Epithelial cell of prostate (primary cell): ENCODE results near the gene MAP3K12.
"Not testable (repeated sequence)": the region's sequence is repeated elsewhere in the genome, so short reads cannot be mapped to it uniquely, and the experiment has no call there.

Source experiments
- DNase-seq: peaks from one replicate; pipeline ENCODE4 v3.0.0-alpha.2; 2011; ENCODE audit warnings: low read depth, low spot score
- H3K27ac ChIP-seq: fragments of 450-650 bp; 2 replicates; pipeline ENCODE4 v1.5.1; 2017; ENCODE audit warnings: mild to moderate bottlenecking

The MAP3K12 gene, protein sequence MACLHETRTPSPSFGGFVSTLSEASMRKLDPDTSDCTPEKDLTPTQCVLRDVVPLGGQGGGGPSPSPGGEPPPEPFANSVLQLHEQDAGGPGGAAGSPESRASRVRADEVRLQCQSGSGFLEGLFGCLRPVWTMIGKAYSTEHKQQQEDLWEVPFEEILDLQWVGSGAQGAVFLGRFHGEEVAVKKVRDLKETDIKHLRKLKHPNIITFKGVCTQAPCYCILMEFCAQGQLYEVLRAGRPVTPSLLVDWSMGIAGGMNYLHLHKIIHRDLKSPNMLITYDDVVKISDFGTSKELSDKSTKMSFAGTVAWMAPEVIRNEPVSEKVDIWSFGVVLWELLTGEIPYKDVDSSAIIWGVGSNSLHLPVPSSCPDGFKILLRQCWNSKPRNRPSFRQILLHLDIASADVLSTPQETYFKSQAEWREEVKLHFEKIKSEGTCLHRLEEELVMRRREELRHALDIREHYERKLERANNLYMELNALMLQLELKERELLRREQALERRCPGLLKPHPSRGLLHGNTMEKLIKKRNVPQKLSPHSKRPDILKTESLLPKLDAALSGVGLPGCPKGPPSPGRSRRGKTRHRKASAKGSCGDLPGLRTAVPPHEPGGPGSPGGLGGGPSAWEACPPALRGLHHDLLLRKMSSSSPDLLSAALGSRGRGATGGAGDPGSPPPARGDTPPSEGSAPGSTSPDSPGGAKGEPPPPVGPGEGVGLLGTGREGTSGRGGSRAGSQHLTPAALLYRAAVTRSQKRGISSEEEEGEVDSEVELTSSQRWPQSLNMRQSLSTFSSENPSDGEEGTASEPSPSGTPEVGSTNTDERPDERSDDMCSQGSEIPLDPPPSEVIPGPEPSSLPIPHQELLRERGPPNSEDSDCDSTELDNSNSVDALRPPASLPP

DNA sequence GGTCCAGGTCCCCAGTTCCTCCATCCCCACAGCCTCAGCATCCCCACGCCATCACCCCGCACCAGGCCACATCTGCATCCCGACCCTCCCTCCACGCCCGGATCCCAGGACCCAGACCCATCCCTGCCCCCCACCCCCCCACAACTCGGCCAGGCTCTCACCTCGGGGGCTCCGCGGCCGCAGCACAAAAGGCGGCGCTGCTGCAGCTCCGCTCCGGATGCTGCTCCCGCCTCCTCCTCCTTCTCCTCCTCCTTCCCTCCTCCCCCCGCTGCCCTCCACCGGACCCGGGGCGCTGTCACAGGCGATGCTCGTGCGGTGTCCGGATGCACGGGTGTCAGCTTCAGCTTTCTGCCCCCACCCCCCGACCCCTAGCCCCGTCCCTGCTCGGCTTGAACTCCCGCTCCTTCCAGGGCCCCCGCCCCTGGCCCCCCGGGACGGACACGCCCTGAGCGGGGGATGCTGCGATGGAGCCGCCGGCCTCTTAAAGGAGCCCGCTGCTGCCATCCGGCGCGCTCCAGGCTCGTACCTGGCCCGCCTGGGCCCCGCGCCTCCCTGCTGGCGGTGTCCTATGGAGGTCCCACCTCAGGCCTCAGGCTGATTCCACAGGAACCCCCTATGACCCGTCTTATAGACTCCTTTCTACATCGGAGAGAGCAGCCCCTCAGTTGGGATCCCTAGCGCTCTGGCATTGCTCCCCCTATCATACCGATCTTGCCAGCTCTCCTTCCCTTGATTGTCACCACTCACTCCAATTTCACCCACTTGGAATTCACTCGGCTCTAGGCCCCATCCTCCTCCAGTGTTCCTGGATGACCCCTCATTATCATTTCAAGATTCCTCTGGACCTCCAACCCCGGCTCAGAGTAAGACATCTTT, at the start of gene MAP3K12:
Gene MAP3K12 (minus strand): TSS at position 193 of the 876 bp plus-strand sequence. CDS start 12,067 bp downstream, outside the sequence.
- DNase-seq = no peak
- H3K27ac ChIP-seq = peak within 1 kb of the TSS; percentile 93

DNA sequence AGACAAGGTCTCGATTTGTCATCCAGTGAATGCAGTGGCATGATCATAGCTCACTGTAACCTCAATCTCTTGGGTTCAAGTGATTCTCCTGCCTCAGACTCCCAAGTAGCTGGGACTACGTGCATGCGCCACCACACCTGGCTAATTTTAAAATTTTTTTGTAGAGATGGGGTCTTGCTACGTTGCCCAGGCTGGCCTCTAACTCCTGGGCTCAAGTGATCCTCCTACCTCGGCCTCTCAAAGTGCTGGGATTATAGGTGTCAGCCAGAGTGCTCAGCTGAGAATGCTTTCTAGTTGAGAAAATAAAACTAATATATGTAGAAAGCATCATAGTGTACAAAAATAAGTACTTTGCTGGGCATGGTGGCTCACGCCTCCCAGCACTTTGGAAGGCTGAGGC, 49.1 kb upstream of the MAP3K12 start:
- DNase-seq = not testable (repeated sequence)

DNA sequence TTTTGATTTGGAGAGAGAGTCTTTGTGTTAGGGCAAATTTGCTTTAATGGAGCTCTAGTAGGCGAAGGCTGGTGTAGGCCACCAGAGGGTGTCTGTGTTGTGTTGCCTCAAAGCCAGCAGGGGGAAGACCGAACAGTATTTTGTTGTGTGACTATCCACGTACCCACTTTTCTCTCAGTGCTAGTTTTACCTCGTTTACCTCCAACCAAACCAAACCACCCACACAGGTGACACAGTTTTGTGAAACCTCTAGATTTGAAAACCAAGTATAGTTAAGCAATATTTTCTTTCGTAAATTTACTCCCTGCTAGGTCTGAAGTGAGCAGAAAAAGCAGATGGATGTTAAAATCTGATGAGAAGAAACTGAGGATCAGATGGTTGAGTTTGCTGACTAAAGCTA, 44.3 kb upstream of the MAP3K12 start:
- peak overlapping the region; percentile 16 for H3K27ac ChIP-seq
- no peak for DNase-seq

More for the DNA sequence above, 49.1 kb upstream of the MAP3K12 start:
- H3K27ac ChIP-seq = not testable (repeated sequence)

DNA sequence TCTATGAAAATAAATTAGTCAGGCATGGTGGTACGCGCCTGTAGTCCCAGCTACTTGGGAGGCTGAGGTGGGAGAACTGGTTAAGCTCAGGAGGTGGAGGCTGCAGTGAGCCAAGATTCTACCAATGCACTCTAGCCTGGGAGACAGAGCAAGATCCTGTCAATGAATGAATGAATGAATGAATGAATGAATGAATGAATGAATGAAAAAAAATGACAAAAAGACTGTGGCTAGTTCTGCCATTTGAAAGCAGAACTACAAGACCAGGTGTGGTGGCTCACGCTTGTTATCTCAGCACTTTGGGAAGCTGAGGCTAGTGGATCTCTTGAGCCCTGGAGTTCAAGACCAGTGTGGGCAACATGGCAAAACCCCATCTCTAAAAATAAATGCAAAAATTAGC, 40.3 kb upstream of the MAP3K12 start:
- H3K27ac ChIP-seq = no peak overlapping the region
- DNase-seq = no peak

DNA sequence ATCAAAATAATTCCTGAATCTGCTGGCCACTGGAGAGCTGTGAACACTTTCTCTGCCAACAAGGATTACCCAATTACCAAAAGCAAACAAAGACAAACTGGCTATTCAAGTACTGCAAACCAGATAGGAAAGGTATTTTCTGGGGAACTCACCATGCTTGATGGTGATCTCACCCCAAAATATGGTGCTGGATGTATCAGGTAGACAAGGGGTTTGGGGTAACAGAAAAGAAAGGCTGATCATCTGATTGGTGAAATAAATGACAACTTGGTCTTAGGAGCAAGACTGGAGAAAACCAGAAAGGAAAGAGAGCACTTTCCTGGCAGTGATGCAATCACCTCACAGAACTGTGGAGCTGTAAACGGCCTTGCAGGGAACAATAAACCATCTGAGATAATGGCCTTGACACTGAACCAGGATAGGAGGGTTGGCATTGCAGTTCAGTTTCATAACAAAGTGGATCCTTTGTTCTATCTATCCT, 39.0 kb upstream of the MAP3K12 start:
- DNase-seq = no peak

DNA sequence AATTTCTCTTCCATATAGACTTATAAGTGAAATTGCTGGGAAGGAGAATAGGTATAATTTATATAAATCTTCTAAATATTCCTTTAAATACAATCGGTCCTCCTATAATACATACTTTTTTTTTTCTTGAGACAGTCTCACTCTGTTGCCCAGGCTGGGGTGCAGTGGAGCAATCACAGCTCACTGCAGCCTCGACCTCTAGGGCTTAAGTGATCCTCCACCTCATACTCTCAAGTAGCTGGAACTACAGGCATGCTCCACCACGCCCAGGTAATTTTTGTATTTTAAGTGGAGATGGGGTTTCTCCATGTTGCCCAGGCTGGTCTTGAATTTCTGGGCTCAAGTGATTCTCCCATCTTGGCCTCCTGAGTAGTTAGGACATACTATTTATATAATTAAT, 37.7 kb upstream of the MAP3K12 start:
- DNase-seq = no peak
- no peak overlapping the region for H3K27ac ChIP-seq

More for the DNA sequence above, 39.0 kb upstream of the MAP3K12 start:
- H3K27ac ChIP-seq = peak overlapping the region; percentile 63

DNA sequence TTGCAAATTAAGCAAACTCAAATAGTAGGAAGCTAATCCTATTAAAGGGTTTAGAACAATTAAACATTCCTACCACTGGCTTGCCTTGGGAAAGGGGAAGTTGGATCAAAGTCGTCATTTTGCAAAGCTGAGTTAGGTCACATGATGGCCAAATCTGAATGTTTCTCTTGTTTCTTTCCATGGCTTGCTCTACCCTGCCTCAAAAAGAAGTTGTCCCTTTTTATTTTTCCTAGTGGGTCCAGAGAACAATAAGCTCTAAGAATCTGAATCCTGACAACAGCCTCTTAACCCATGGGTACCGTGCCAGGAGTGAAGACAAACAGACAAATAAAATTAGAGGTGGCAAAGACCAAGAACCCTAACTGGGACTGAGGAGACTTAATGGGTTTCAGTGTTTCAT, 34.2 kb upstream of the MAP3K12 start:
- no peak for DNase-seq
- no peak overlapping the region for H3K27ac ChIP-seq

DNA sequence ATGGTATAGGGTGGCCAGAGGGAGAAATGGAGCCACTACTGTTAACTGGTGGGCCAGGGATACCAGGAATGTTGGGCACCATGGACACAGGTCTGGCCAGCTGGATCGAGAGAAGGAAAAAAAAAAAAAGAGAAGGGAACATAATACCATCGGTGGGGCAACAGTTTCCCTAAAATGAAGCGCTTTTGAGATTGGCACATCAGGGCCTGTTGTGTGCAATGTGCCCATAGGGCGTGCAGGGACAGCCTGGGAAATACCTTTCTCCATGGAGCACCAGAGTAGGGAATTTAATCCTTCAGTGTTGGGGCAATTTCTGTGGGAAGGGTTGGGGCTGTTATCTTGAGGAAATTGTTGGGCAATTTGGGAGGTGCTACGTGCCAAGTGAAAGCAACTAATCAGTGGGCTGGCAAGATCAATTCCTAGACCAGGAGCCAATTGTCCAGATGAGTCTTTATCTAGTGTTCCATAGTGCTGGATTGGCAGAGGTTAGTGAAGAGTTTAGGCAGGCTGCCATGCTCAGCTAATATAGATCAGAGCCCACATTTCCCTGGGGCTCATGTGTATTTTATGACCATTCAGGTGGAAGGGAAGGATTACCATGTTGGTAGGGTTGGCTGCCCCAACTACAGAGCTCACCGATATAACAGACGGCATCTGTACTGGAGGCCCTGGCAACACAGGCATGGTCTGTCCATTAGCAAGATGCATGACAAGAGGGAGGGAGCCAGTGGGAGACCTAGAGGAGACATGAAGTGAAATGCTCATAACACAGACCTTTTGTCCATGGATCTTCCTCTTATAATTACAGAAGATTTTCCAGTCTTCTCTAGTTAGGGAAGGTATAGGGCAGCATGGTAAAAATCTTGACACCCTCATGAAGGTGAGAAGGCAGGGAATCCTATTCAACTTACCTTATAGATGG, 33.5 kb upstream of the MAP3K12 start:
- H3K27ac ChIP-seq = no peak overlapping the region

DNA sequence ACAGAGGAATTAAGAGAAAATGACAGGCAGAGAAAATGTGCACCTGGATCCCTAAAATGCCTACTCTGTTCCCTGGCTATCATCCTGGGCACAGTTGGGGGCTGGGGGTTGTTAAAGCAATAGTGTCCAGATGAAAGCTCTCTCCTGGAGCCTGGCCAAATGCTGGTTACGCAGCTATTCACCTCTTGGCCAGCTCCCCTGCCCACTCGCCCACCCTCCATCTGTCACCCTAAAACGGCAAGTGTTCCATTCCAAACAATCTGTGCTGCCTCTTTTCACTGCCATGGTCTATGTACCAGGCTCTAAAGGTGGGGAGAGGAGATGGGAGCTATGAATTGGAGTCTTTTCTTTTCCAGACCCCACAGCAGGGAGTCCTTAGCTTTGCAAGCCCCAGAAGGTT, 32.8 kb upstream of the MAP3K12 start:
- no peak for DNase-seq
- H3K27ac ChIP-seq = no peak overlapping the region

More for the DNA sequence above, 33.5 kb upstream of the MAP3K12 start:
- DNase-seq = no peak

DNA sequence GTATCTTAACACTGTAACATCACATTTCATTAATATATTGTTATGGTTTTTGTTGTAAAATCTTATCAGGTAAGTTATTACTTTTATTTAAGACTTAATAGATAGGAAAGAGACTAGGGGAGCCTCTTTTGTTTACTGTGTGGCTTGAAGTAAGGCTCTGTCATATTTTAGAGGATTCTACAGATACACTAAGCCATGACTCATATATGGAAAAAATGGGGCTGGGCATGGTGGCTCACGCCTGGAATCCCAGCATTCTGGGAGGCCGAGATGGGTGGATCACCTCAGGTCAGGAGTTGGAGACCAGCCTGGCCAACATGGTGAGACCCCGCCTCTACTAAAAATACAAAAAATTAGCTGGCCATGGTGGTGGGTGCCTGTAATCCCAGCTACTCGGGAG, 31.7 kb upstream of the MAP3K12 start:
- H3K27ac ChIP-seq = peak overlapping the region; percentile 48
- no peak for DNase-seq

DNA sequence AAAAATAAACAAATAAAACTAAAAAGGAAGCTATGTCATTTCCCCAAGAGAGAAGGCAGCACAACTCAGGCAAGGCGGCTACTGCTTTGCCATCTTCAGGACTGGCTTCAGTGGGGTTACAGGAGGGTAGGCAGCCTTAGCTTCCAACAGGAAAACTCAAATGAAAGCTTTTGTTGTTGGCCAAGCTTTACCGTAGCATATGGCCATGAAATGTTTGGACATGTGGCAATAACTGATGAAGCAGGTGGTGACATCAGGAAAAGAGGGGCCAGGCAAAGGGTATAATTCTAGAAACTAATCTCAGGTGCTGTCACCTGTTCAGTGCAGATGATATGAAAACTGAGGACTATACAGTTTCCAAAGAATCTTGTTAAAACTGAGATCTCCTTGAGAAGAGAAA, 30.8 kb upstream of the MAP3K12 start:
- no peak overlapping the region for H3K27ac ChIP-seq
- DNase-seq = no peak

DNA sequence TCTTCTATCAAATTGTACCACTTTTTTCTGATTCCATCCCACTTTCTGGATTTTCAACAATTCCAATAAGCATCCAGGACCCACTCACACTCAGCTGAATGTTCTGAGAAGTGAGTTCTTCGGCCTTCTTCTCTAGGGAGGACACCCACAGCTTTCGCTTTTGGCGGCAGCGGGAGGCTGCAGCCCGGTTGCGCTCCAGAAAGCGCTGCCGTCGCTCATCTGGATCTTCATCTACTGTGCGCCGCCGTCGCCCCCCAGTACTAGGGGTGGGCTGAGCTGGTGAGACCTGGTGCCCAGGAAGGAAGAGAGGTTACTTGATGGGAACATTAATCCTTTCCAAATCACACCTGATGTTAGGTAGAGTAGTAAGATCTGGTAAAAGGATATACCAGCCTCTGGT, 25.2 kb upstream of the MAP3K12 start:
- no peak for DNase-seq
- no peak overlapping the region for H3K27ac ChIP-seq

DNA sequence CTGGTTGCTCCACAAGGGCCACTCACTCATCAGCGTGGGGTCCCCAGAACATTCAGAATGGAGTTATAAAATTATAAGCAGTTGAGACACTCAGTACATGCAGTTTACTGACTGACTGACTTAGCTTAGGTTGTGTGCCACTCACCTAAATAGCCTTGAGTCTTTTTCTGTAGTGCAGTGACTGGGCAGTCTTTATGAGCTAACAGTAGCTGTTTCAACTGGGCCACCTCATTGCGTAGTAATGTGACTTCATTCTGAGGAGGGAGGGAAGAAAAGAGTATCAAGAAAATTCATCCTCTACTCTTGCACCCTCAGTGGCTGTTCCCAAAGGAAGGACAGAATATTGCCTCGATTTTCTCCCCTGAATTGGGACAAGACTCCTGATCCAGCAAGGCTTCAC, 23.9 kb upstream of the MAP3K12 start:
- no peak for DNase-seq
- no peak overlapping the region for H3K27ac ChIP-seq

DNA sequence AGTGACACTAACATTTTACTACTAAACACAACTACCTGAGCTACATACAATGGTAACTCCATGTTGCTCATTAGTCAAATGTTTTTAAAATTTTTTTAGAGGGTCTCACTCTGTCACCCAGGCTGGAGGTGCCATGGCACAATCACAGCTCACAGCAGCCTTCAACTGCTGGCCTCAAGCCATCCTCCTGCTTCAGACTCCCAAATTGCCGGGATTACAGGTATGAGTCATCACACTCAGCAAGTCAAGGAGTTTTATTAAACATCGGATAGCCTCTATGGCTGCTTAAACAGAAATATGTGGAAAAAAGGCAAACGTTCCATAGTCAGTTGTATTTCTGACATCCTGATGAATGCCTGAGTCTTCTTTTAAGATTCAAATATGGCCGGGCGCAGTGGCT, 19.1 kb upstream of the MAP3K12 start:
- no peak for DNase-seq
- H3K27ac ChIP-seq = no peak overlapping the region

DNA sequence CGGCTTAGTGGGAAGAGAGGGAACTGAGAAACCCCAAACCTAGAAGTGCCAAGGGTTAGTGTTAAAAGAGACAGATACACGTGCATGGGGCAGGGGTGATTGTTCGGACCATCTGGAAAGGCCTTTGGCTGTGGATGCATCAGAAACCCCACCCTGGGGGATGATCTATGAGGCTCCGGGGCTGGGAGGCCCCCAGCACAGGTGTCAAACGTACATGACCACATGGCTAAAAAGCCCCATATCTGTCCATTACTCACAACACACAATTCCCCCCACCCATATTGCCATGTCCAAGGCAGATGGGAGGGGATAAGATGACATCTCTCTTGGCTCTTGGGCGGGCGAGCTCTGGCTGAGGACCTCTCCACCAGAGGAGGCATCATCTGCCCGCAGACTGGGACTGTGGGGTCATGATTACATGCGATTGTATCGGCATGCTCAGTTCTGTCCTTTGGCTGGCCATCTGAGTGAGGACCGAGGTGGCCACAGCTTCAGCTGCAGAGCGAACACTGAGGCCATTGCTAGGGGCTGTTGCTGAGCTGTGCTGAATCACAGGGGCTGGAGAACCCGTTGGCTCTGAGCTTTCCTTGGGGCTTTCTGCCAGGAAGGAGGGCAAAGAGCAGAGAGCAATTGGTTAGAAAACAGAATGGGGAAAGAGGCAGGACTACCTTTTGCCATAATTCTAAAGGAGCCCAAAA, 17.6 kb upstream of the MAP3K12 start:
- no peak for DNase-seq
- no peak overlapping the region for H3K27ac ChIP-seq

DNA sequence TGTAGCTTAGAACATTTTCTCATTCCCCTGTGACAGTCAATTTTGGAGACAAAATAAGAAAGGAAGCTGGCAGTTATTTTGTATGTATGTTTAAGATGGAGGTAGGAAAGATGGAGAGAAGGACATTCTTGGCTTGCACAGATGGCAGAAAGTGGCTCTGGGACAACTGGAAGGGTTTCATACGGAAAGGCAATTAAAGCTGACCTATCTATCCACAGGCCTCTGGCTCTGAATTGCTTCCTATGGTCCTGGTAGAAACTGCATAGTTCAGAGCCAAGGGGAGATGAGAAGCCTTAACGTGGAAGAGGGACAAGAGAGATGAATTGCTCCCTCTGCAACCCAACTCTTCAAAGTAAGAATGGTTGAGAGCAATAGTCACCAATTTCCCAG, 16.0 kb upstream of the MAP3K12 start:
- DNase-seq = no peak

DNA sequence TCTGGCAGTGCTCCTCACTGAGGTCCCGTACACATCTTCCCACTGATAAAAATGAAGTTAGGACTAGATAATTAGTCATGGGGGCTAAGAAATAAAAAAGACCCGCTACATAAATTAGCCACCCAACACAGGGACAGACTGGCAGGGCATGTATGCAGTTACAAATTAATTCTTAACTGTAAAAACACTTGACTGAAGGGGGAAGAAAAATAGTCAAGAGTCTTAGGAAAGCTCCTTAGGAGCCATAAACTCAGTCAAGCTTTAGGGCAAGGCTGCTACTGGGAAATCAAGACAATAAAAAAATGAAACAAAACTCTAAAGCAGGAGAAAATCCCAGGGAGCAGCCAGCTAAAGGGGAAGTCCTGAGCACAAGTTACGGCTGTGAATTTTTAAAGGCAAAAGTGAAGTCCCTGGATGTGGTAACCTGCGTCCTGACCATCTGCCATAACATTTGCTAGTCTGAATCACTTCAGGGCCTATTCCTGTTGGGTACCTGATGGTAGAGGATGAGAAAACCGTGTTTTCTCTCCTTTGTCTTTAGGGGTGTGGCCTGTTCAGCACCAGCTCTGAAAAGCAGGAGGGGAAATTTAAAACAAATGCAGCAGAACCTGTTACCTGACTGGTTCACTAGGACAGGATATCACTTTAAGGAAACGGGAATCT, 15.5 kb upstream of the MAP3K12 start:
- no peak for DNase-seq
- no peak overlapping the region for H3K27ac ChIP-seq

More for the DNA sequence above, 16.0 kb upstream of the MAP3K12 start:
- no peak overlapping the region for H3K27ac ChIP-seq
